ENCODE results near the gene SLC7A4.

SLC7A4 gene

DNA sequence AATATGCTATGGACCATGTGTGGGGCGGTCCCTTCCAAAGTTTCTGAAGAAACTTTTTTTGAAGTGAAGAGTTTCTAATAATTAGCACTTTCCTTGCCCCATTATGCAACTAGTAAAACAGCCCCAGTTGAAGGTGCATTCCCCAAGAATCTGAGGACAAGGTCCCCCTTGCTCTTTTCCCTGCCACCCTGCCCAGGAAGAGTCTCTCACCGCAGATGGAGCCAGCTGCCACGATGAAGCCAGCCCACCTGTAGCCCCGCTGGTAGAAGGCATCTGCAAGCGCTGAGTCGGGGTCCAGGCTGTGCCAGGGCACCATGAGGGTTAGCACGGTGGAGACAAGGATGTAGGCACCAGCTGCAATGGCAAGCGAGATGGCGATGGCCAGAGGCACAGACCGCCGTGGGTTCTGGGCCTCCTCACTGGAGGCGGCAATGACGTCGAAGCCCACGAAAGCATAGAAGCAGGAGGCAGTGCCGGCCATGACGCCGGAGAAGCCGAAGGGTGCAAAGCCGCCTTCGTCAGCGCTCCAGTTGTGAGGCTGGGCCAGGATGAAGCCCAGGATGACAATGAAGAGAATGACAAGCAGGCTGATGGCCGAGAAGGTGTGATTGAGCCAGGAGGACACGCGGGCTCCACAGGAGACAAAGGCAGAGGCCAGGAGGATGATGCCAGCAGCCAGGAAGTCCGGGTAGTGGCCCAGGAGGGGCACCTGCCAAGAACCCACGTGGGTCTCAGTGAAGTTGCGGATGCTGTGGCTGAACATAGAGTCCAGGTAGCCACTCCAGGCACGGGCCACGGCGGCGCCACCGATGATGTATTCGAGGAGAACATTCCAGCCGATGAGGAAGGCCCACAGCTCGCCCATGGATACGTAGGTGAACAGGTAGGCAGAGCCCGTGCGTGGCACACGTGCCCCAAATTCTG is 1.5 kb downstream of the SLC7A4 start:
- DNase-seq (ENCODE audit: low spot score), result no peak
- TF ChIP-seq CTCF (IDR thresholded peaks at IDR 0.05; ENCODE audit: extremely low read depth, missing control alignments), result no peak

GRCh38 chr22:21030032-21030431 is 2.3 kb downstream of the SLC7A4 start:
- TF ChIP-seq CTCF (IDR thresholded peaks at IDR 0.05; ENCODE audit: extremely low read depth, missing control alignments), result no peak
- no peak for DNase-seq (ENCODE audit: low spot score)

DNA sequence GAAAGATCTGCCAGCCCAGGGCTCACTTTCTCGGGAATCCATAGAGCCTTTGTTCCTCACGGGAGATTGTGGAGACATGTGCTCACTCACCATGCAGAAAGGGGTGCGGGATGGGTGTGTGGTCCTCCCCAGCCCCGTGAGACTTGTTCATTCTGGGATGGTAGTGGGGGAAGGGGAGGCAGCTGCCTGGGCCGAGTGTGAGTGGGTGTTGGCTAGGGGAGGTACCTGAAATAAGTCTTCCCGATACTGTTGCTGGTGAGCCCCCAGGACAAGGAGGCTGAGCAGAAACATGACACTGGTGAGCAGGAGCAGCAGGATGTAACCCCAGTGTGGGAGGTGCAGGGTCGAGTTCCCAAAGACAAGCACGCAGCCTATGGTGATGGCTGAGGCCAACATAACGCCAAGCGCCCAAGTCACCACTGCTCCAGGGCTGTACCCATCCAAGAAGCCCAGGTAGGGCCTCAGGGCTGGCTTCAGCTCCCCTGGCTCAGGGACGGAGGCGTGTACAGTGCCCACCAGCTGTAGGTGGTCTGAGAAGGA is 2.8 kb downstream of the SLC7A4 start:
- TF ChIP-seq CTCF (IDR thresholded peaks at IDR 0.05; ENCODE audit: extremely low read depth, missing control alignments), result no peak
- DNase-seq (ENCODE audit: low spot score), result no peak

DNA sequence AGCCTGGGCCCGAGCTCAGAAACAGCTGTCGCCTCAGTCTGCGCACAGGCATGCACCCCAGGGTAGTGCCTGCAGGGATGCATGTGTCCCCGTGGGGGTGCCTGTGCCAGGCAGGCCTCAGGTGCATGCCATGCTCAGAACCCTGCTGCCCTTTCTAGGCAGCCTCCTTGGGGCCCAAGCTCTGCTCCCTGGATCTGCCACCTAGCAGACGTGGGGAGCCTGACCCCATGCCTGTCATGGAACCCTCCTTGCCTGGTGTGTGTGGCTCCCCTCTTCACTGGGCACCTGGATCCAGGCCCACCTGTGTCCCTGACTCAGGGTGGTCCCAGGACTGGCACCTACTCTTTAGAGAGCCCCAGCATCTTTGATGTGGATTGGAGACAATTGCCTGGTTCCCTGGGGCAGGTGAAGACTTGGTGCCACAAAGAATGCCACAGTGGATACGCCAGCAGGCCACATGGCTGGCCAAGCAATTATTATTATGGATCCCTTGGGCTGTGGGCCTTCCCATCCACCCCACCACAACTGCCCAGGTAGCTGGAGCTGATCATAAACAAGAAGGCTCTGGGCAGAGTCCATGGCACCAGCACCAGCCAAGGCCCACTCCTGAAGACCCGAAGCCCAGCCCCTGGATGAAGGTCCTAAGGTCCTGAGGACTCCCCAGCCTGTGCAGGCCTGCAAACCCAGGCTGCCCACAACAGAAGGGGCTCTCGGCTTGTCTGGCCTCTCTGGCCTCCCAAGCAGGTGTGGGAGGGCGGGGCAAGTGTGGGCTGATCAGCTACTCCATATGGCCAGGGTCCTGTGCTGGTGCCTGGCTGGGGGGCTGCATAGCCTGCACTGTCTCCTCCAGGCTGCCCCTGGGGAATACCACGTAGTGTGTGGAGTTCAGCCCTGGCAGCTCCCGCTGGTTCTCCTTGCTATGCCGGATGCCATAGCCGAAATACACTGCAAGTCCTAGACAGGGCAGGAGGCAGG is 3.8 kb downstream of the SLC7A4 start:
- DNase-seq (ENCODE audit: low spot score), result no peak
- no peak for TF ChIP-seq CTCF (IDR thresholded peaks at IDR 0.05; ENCODE audit: extremely low read depth, missing control alignments)

DNA sequence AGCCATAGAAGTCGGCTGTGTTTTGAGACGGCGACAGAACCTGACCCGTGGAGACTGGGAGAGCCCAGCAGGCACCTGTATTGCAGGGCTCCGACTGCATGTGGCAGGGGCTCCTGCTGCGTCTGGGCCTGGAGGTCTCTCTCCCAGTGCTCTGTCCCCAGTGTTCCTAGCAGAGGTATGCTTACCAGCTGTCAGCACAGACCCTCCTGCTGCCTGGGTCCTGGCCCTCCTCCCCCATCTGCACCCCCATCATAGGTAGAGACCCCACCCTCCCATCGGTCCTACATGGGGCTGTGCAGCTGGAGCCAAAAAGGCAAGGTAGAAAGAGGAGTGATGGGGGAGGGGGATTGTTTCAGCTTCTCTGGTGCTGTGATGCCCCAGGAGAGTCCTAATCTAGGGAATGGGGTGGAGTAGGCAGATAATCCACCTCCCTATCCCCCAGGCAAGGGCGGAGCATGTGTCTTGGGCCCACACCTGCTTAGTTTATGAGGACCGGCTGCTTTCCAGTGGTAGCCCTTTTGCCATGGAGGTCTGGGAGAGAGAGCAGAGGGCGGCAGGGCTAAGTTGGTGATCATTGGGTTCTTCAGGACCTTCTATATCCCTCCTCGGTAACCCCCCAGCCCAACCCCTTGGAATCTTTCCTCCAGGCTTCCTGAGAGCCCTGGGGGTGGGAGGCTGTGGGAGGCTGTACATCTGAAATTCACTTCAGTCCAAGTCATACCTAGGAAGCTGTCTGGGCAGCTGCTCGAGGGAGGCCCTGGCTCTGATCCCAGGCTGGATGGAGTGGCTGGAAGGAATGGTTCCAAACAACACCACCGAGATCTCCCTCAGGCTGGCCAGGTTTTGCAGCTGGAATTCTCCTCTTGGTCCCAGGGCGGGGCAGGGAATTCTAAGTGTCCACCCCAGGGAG is 5.3 kb downstream of the SLC7A4 start:
- no peak for DNase-seq (ENCODE audit: low spot score)
- TF ChIP-seq CTCF (IDR thresholded peaks at IDR 0.05; ENCODE audit: extremely low read depth, missing control alignments), result no peak

DNA sequence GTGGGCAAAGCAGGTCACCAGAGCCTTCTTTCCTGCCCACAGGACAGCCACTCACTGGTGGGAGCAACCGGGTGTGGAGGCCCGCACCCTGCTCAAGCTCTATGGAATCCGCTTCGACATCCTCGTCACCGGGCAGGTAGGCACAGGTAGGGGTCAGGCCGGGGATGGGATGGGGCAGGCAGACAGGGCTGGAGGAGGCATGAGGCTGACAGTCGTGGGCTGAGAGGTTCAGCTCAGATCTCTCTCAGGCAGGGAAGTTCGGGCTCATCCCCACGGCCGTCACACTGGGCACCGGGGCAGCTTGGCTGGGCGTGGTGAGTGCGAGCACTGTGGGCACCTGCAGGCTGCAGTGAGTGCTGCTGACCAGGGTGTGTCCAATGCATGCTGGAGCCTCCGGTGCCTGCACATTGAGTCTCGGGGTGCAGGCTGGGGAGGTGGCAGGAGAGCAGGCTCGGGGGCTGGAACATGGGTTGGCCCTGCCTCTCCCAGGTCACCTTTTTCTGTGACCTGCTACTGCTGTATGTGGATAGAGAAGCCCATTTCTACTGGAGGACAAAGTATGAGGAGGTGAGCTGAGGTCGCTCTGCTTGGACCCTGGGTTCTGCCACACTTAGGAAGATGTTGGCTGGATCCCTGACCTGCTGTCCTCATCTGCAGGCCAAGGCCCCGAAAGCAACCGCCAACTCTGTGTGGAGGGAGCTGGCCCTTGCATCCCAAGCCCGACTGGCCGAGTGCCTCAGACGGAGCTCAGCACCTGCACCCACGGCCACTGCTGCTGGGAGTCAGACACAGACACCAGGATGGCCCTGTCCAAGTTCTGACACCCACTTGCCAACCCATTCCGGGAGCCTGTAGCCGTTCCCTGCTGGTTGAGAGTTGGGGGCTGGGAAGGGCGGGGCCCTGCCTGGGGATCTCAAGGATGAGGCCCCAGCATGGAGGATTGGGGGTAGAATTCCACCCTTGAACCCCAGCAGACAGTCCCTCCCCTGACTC is 6.3 kb downstream of the SLC7A4 start:
- no peak for DNase-seq (ENCODE audit: low spot score)
- no peak for TF ChIP-seq CTCF (IDR thresholded peaks at IDR 0.05; ENCODE audit: extremely low read depth, missing control alignments)

Data from GM20000 (cell line).